HCT116 (cell line): ENCODE results near the gene OR5F1. TPM values are rescaled to one million over a fixed set of nuclear protein-coding genes. Genes with fewer than 3 reads are reported as not detected.

ENCODE experiments used
- ATAC-seq: fragments of 200-7000 bp; cut with Tn5 transposase; 2 replicates; pipeline ENCODE4 v1.9.1; 2020; ENCODE audit warnings: mild to moderate bottlenecking, moderate library complexity
- BruUV-seq: library from RNA; stranded (reverse); fragments of 400-500 nt; replicated peaks from 2 replicates; lab custom pipeline; 2021; lab: Mats Ljungman, UMichigan
- CTCF ChIA-PET: fragments of 300-600 bp; sonication (Branson Sonifier 250); formaldehyde crosslinking; loops from one replicate; lab custom pipeline; 2021; ENCODE audit warnings: antibody characterized with exemption; lab: Charles Lee
- POLR2A ChIA-PET: fragments of 300-600, 350-600 bp; sonication (Branson Sonifier 250); formaldehyde crosslinking; loops from one replicate; lab custom pipeline; 2021; ENCODE audit warnings: antibody characterized with exemption; lab: Charles Lee
- RAD21 ChIA-PET, 2 experiments: fragments of 300-600 bp; sonication (Branson Sonifier 250); formaldehyde crosslinking; loops; one replicate each; lab custom pipeline; 2023; ENCODE audit warnings: low total read pairs in 2 of 2; ENCODE audit not compliant: uncharacterized antibody in 2 of 2, unreplicated experiment in 2 of 2, low non-redundant PET in 1 of 2; lab: Charles Lee
- DNase-seq: peaks from one replicate; pipeline ENCODE4 v3.0.0-alpha.2; 2010; ENCODE audit warnings: low read depth, low spot score
- H2AFZ ChIP-seq: fragments of 200-600 bp; shearing (Covaris generic), sonication (generic); 2 replicates; pipeline ENCODE4 v1.6.1; 2017; ENCODE audit warnings: low read depth, mixed run types, mixed read lengths, antibody characterized with exemption, low read length; ENCODE audit not compliant: poor library complexity, severe bottlenecking
- H3K27ac ChIP-seq: 2 replicates; pipeline ENCODE4 v1.5.1; 2012; ENCODE audit warnings: low read depth, low read length
- H3K27me3 ChIP-seq: fragments of 200-600 bp; sonication (generic); 2 replicates; pipeline ENCODE4 v1.6.1; 2016; ENCODE audit warnings: mixed run types, low read length, mixed read lengths; ENCODE audit not compliant: insufficient read depth
- H3K36me3 ChIP-seq, 2 experiments: fragments of 200-500 bp in 1 of 2; fragments of 200-600 bp in 1 of 2; sonication (Bioruptor generic) in 1 of 2; sonication (generic) in 1 of 2; 2 replicates each; pipeline versions ENCODE4 v1.5.1 to v1.6.1; 2014 to 2016; ENCODE audit warnings: low read length in 2 of 2, inconsistent platforms in 1 of 2, mixed read lengths in 1 of 2, mixed run types in 1 of 2; ENCODE audit not compliant: insufficient read depth in 2 of 2, control insufficient read depth in 1 of 2
- H3K4me1 ChIP-seq, 2 experiments: fragments of 200-600 bp in 1 of 2; sonication (generic) in 1 of 2; 2 replicates each; pipeline versions ENCODE4 v1.5.1 to v1.6.1; 2012 to 2017; ENCODE audit warnings: low read length in 2 of 2, inconsistent platforms in 1 of 2, mild to moderate bottlenecking in 1 of 2, mixed read lengths in 1 of 2, mixed run types in 1 of 2, moderate library complexity in 1 of 2; ENCODE audit not compliant: insufficient read depth in 2 of 2, control insufficient read depth in 1 of 2
- H3K4me2 ChIP-seq: fragments of 200-600 bp; sonication (generic); 2 replicates; pipeline ENCODE4 v1.6.1; 2017; ENCODE audit warnings: mixed run types, low read length, mixed read lengths
- H3K4me3 ChIP-seq, 2 experiments: fragments of 200-600 bp in 1 of 2; sonication (generic) in 1 of 2; replicated peaks in 1 of 2; 2 replicates each; pipeline ENCODE4 v1.5.1; 2011 to 2016; ENCODE audit warnings: low read length in 2 of 2, control low read depth in 1 of 2, low read depth in 1 of 2, mild to moderate bottlenecking in 1 of 2, mixed read lengths in 1 of 2, mixed run types in 1 of 2
- H3K79me2 ChIP-seq: fragments of 200-600 bp; sonication (generic); 2 replicates; pipeline ENCODE4 v1.6.1; 2017; ENCODE audit warnings: mild to moderate bottlenecking, mixed run types, low read length, moderate library complexity, mixed read lengths; ENCODE audit not compliant: insufficient read depth
- H3K9ac ChIP-seq: fragments of 200-600 bp; sonication (generic); 2 replicates; pipeline ENCODE4 v1.6.1; 2016; ENCODE audit warnings: low read length, mixed read lengths
- H3K9me2 ChIP-seq: fragments of 200-600 bp; sonication (generic), shearing (Covaris generic); 2 replicates; pipeline ENCODE4 v1.6.1; 2017; ENCODE audit warnings: mixed run types, mild to moderate bottlenecking, moderate library complexity; ENCODE audit not compliant: insufficient read depth
- H3K9me3 ChIP-seq, 2 experiments: fragments of 200-500 bp in 1 of 2; fragments of 200-600 bp in 1 of 2; sonication (Bioruptor generic) in 1 of 2; sonication (generic) in 1 of 2; 2 replicates each; pipeline ENCODE4 v1.6.1; 2014 to 2017; ENCODE audit warnings: low read length in 2 of 2, mixed read lengths in 2 of 2, inconsistent platforms in 1 of 2, low read depth in 1 of 2, mild to moderate bottlenecking in 1 of 2, mixed run types in 1 of 2, moderate library complexity in 1 of 2; ENCODE audit not compliant: control insufficient read depth in 1 of 2, insufficient read depth in 1 of 2
- H4K20me1 ChIP-seq: fragments of 200-600 bp; sonication (generic), shearing (Covaris generic); 2 replicates; pipeline ENCODE4 v1.6.1; 2017; ENCODE audit warnings: mixed run types, mild to moderate bottlenecking, moderate library complexity; ENCODE audit not compliant: insufficient read depth
- CBX3 ChIP-seq: IDR thresholded peaks from 2 replicates; pipeline ENCODE4 v1.6.1; 2012; ENCODE audit warnings: low read depth
- CEBPB ChIP-seq: IDR thresholded peaks from 2 replicates; pipeline ENCODE4 v1.6.1; 2012; ENCODE audit warnings: low read depth
- ELF1 ChIP-seq: IDR thresholded peaks from 2 replicates; pipeline ENCODE4 v1.6.1; 2012; ENCODE audit warnings: low read depth, borderline replicate concordance
- EZH2 ChIP-seq: fragments of 200-600 bp; sonication (generic); IDR thresholded peaks from 2 replicates; pipeline ENCODE4 v1.6.1; 2017; ENCODE audit warnings: antibody characterized with exemption, mixed run types
- EZH2phosphoT487 ChIP-seq: fragments of 200-600 bp; IDR thresholded peaks from 2 replicates; pipeline ENCODE4 v1.6.1; 2018; ENCODE audit warnings: antibody characterized with exemption, borderline replicate concordance
- FOSL1 ChIP-seq: IDR thresholded peaks from 2 replicates; pipeline ENCODE4 v1.6.1; 2012; ENCODE audit warnings: low read depth
- POLR2A ChIP-seq: IDR thresholded peaks from 2 replicates; pipeline ENCODE4 v1.7.0; 2011; ENCODE audit warnings: borderline replicate concordance; ENCODE audit not compliant: insufficient read depth, insufficient read length; ENCODE audit errors: extremely low read depth
- POLR2AphosphoS5 ChIP-seq: IDR thresholded peaks from 2 replicates; pipeline ENCODE4 v1.6.1; 2011; ENCODE audit warnings: mild to moderate bottlenecking, low read depth, low read length, moderate library complexity
- RAD21 ChIP-seq: IDR thresholded peaks from 2 replicates; pipeline ENCODE4 v1.6.1; 2012; ENCODE audit warnings: low read depth, mild to moderate bottlenecking
- SP1 ChIP-seq: IDR thresholded peaks from 2 replicates; pipeline ENCODE4 v1.6.1; 2012; ENCODE audit warnings: low read depth
- SRF ChIP-seq: IDR thresholded peaks from 2 replicates; pipeline ENCODE4 v1.6.1; 2012; ENCODE audit warnings: low read depth
- TCF7L2 ChIP-seq: IDR thresholded peaks from 2 replicates; pipeline ENCODE4 v1.7.0; 2011; ENCODE audit warnings: borderline replicate concordance, inconsistent platforms; ENCODE audit not compliant: insufficient read depth, insufficient read length; ENCODE audit errors: extremely low read depth
- YY1 ChIP-seq: IDR thresholded peaks from 2 replicates; pipeline ENCODE4 v1.6.1; 2011; ENCODE audit warnings: low read length, low read depth, moderate library complexity, mild to moderate bottlenecking; ENCODE audit not compliant: insufficient replicate concordance; ENCODE audit errors: extremely low read depth
- ZFX ChIP-seq: fragments of 450-650 bp; IDR thresholded peaks from 2 replicates; pipeline ENCODE4 v1.6.1; 2017
- intact Hi-C: fragments of 100-400 bp; cut with micrococcal nuclease; formaldehyde crosslinking; loops from 2 replicates; pipeline ENCODE4 v1.10.0; 2022
- total RNA-seq: library from RNA; stranded (reverse); gene quantifications from one replicate; pipeline ENCODE4 v1.2.1, GENCODE V29; 2021; ENCODE audit not compliant: unreplicated experiment
- TF ChIP-seq, protein P1 (sequence below): IDR thresholded peaks from 2 replicates; pipeline ENCODE4 v1.6.1; 2012; ENCODE audit warnings: low read depth
- TF ChIP-seq, protein P2 (sequence below), 3 experiments: fragments of 200-600 bp in 1 of 3; sonication (generic) in 1 of 3; IDR thresholded peaks in 2 of 3; conservative IDR thresholded peaks in 1 of 3; 2 replicates each; pipeline ENCODE4 v1.5.1; 2012 to 2017; ENCODE audit warnings: low read depth in 2 of 3, low read length in 2 of 3, antibody characterized with exemption in 1 of 3, borderline replicate concordance in 1 of 3, control low read depth in 1 of 3, mild to moderate bottlenecking in 1 of 3, mixed read lengths in 1 of 3, mixed run types in 1 of 3, moderate library complexity in 1 of 3; ENCODE audit not compliant: insufficient read depth in 1 of 3
- TF ChIP-seq, protein P3 (sequence below): IDR thresholded peaks from 2 replicates; pipeline ENCODE4 v1.6.1; 2012

The OR5F1 gene
- total RNA-seq, 1 experiment from 2014 or later, result not detected

DNA sequence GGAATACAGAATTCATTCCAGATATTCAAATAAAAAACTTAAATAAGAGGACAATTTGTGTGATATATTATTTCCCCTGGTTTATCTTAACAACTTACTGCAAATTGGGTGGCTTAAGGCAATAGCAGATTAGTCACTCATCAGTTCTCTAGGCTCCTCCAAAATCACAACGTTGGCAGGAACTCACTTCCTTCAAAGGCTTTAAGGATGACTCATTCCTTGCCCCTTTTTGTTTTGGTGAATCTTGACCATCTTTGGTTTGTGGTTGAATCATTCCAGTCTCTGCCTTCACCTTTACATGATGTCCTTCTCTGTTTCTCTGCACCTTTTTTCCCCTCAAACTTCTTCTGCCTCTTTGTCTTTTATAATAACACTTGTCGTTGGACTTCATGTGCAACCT, 28.0 kb downstream of the OR5F1 start:
- ChIA-PET POLR2A (no interaction called here), RAD21 (no interaction called here), CTCF (no interaction called here)
- Histone ChIP-seq H2AFZ (no peak overlapping the region), H3K9me3 (peaks cover 4 to 7% of the 10 kb centered on the region in 2 experiments; a peak in 2 of 4 replicates), H4K20me1 (no peaks in the 10 kb centered on the region), H3K36me3 (no peaks in the 10 kb centered on the region), H3K27ac (no peak overlapping the region), H3K27me3 (no peaks in the 10 kb centered on the region), H3K9ac (no peak overlapping the region), H3K79me2 (no peaks in the 10 kb centered on the region), H3K4me3 (no peak overlapping the region), H3K4me1 (no peaks in the 10 kb centered on the region), H3K9me2 (no peaks in the 10 kb centered on the region), H3K4me2 (no peak overlapping the region)
- ATAC-seq (no peak), DNase-seq (no peak)
- intact Hi-C loops, result no loop called here
- no TSS peak for BruUV-seq
- no peak for TF ChIP-seq YY1
- no peak for TF ChIP-seq EZH2
- TF ChIP-seq SP1, result no peak
- TF ChIP-seq EZH2phosphoT487, result no peak
- no peak for TF ChIP-seq FOSL1
- TF ChIP-seq, protein P1, sequence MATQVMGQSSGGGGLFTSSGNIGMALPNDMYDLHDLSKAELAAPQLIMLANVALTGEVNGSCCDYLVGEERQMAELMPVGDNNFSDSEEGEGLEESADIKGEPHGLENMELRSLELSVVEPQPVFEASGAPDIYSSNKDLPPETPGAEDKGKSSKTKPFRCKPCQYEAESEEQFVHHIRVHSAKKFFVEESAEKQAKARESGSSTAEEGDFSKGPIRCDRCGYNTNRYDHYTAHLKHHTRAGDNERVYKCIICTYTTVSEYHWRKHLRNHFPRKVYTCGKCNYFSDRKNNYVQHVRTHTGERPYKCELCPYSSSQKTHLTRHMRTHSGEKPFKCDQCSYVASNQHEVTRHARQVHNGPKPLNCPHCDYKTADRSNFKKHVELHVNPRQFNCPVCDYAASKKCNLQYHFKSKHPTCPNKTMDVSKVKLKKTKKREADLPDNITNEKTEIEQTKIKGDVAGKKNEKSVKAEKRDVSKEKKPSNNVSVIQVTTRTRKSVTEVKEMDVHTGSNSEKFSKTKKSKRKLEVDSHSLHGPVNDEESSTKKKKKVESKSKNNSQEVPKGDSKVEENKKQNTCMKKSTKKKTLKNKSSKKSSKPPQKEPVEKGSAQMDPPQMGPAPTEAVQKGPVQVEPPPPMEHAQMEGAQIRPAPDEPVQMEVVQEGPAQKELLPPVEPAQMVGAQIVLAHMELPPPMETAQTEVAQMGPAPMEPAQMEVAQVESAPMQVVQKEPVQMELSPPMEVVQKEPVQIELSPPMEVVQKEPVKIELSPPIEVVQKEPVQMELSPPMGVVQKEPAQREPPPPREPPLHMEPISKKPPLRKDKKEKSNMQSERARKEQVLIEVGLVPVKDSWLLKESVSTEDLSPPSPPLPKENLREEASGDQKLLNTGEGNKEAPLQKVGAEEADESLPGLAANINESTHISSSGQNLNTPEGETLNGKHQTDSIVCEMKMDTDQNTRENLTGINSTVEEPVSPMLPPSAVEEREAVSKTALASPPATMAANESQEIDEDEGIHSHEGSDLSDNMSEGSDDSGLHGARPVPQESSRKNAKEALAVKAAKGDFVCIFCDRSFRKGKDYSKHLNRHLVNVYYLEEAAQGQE, result no peak
- TF ChIP-seq CBX3, result no peak
- no peak for TF ChIP-seq ZFX
- no peak for TF ChIP-seq POLR2A
- TF ChIP-seq TCF7L2, result no peak
- TF ChIP-seq, protein P2, sequence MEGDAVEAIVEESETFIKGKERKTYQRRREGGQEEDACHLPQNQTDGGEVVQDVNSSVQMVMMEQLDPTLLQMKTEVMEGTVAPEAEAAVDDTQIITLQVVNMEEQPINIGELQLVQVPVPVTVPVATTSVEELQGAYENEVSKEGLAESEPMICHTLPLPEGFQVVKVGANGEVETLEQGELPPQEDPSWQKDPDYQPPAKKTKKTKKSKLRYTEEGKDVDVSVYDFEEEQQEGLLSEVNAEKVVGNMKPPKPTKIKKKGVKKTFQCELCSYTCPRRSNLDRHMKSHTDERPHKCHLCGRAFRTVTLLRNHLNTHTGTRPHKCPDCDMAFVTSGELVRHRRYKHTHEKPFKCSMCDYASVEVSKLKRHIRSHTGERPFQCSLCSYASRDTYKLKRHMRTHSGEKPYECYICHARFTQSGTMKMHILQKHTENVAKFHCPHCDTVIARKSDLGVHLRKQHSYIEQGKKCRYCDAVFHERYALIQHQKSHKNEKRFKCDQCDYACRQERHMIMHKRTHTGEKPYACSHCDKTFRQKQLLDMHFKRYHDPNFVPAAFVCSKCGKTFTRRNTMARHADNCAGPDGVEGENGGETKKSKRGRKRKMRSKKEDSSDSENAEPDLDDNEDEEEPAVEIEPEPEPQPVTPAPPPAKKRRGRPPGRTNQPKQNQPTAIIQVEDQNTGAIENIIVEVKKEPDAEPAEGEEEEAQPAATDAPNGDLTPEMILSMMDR (IDR thresholded peaks at IDR 0.05 in 2 of 3, conservative IDR thresholded peaks at IDR 0.05 in 1 of 3; ENCODE audit: borderline replicate concordance in 1 of 3, insufficient read depth in 1 of 3, low read depth in 2 of 3, low read length in 2 of 3), result no peak
- TF ChIP-seq CEBPB, result no peak
- TF ChIP-seq, protein P3, sequence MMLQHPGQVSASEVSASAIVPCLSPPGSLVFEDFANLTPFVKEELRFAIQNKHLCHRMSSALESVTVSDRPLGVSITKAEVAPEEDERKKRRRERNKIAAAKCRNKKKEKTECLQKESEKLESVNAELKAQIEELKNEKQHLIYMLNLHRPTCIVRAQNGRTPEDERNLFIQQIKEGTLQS, result no peak
- TF ChIP-seq ELF1, result no peak
- no peak for TF ChIP-seq SRF
- no peak for TF ChIP-seq RAD21
- TF ChIP-seq POLR2AphosphoS5, result no peak
